ENCODE data around the gene USP31. TPM values are rescaled to one million over a fixed set of nuclear protein-coding genes. Genes with fewer than 3 reads are reported as not detected.

The USP31 gene
- total RNA-seq, 4 donors from 2014 or later: 9.2 to 14.6 (median 12.4) TPM

- Histone ChIP-seq H3K27ac (no peak within 1 kb of the TSS), H3K27me3 (peaks cover 0 to 83% of the 10 kb centered on the region in 2 donors)
- 3 to 4% methylated on average over 35 to 58 of the region's 71 CpGs for WGBS, 2 donors
Observed at GRCh38 chr16:23182679-23183542, 33.7 kb upstream of the USP31 start, which contains the start of gene SCNN1G. Gene SCNN1G (plus strand): TSS chr16:23182745. CDS start chr16:23186272, 3,527 bp downstream.

GRCh38 chr16:23182206-23182678, 33.0 kb upstream of the USP31 start:
- 4 to 6% methylated on average over 25 to 33 of the region's 33 CpGs for WGBS, 2 donors

More at GRCh38 chr16:23182679-23183542, 33.7 kb upstream of the USP31 start, which contains the start of gene SCNN1G:
- Histone ChIP-seq H3K4me3 (peak within 1 kb of the TSS; percentile 2 to 36 (median 24)), H3K4me1 (peaks cover 0 to 16% (median 13%) of the 10 kb centered on the region in 4 donors), H3K36me3 (no peaks in the 10 kb centered on the region), H3K9me3 (no peaks in the 10 kb centered on the region)
- DNase-seq (ENCODE audit: low spot score in 2 of 2): no peak
- TF ChIP-seq CTCF (IDR thresholded peaks at IDR 0.05) (peak in 1 of 5 experiments; percentile 11), EP300 (IDR thresholded peaks at IDR 0.05) (no peak)

GRCh38 chr16:23181506-23181905, 32.3 kb upstream of the USP31 start:
- Histone ChIP-seq H3K4me3 (no peak overlapping the region), H3K36me3 (no peaks in the 10 kb centered on the region), H3K9me3 (no peaks in the 10 kb centered on the region), H3K27ac (no peak overlapping the region), H3K27me3 (peaks cover 0 to 73% of the 10 kb centered on the region in 2 donors), H3K4me1 (peaks cover 0 to 16% (median 13%) of the 10 kb centered on the region in 4 donors)
- DNase-seq (ENCODE audit: low spot score in 2 of 2): no peak
- TF ChIP-seq CTCF (IDR thresholded peaks at IDR 0.05): no peak
- no peak for TF ChIP-seq POLR2A (IDR thresholded peaks at IDR 0.05)
- no peak for TF ChIP-seq EP300 (IDR thresholded peaks at IDR 0.05)
- 84 to 88% methylated on average over 4 of the region's 4 CpGs for WGBS, 2 donors

More at GRCh38 chr16:23182206-23182678, 33.0 kb upstream of the USP31 start:
- H3K9me3 ChIP-seq: no peaks in the 10 kb centered on the region
- no peaks in the 10 kb centered on the region for H3K36me3 ChIP-seq
- H3K4me3 ChIP-seq: peak overlapping the region; percentile 2 to 36 (median 24)
- DNase-seq (ENCODE audit: low spot score in 2 of 2): peak in 1 of 2 donors; percentile 35
- TF ChIP-seq CTCF (IDR thresholded peaks at IDR 0.05) (peak; percentile 69 to 87 (median 80)), EP300 (IDR thresholded peaks at IDR 0.05) (no peak)
- peaks cover 0 to 16% (median 13%) of the 10 kb centered on the region in 4 donors for H3K4me1 ChIP-seq
- no peak overlapping the region for H3K27ac ChIP-seq
- H3K27me3 ChIP-seq: peaks cover 0 to 77% of the 10 kb centered on the region in 2 donors

- no peak for TF ChIP-seq EP300 (IDR thresholded peaks at IDR 0.05)
- TF ChIP-seq POLR2A (IDR thresholded peaks at IDR 0.05): no peak
- TF ChIP-seq CTCF (IDR thresholded peaks at IDR 0.05): no peak
- Histone ChIP-seq H3K27ac (no peak overlapping the region), H3K9me3 (no peaks in the 10 kb centered on the region), H3K4me3 (no peak overlapping the region), H3K36me3 (no peaks in the 10 kb centered on the region), H3K4me1 (no peaks in the 10 kb centered on the region), H3K27me3 (peaks cover 0 to 29% of the 10 kb centered on the region in 2 donors)
- DNase-seq (ENCODE audit: low spot score in 2 of 2): no peak
Observed at GRCh38 chr16:23175651-23176050, 26.4 kb upstream of the USP31 start.

- H3K27ac ChIP-seq: no peak overlapping the region
- no peak for DNase-seq (ENCODE audit: low spot score in 2 of 2)
- TF ChIP-seq POLR2A (IDR thresholded peaks at IDR 0.05) (no peak), EP300 (IDR thresholded peaks at IDR 0.05) (no peak), CTCF (IDR thresholded peaks at IDR 0.05) (no peak)
- H3K4me1 ChIP-seq: no peaks in the 10 kb centered on the region
- no peaks in the 10 kb centered on the region for H3K9me3 ChIP-seq
- H3K36me3 ChIP-seq: no peaks in the 10 kb centered on the region
- H3K27me3 ChIP-seq: peaks cover 0 to 20% of the 10 kb centered on the region in 2 donors
- no peak overlapping the region for H3K4me3 ChIP-seq
- 36 to 41% methylated on average over 2 of the region's 2 CpGs for WGBS, 2 donors
Observed at GRCh38 chr16:23174622-23175021, 25.4 kb upstream of the USP31 start.

Measured in tibial nerve (tissue), 4 donors.